SW480 (cell line): Measurements from ENCODE around the gene ZNF654.
"Not testable (repeated sequence)": the region's sequence is repeated elsewhere in the genome, so short reads cannot be mapped to it uniquely, and the experiment has no call there.

Experiments
- DNase-seq: peaks from one replicate; pipeline ENCODE4 v3.0.0-alpha.2; 2016; ENCODE audit warnings: low spot score

Gene ZNF654

GRCh38 chr3:88061746-88062145 lies 2.7 kb downstream of the ZNF654 start:
- no peak for DNase-seq

GRCh38 chr3:88075072-88075471 lies 16.0 kb downstream of the ZNF654 start:
- no peak for DNase-seq

- no peak for DNase-seq
Measured at GRCh38 chr3:88075497-88075896, 16.4 kb downstream of the ZNF654 start.

- no peak for DNase-seq
Measured at GRCh38 chr3:88076712-88077111, 17.7 kb downstream of the ZNF654 start.

GRCh38 chr3:88078932-88079331 lies 19.9 kb downstream of the ZNF654 start:
- DNase-seq: no peak

- no peak for DNase-seq
Measured at GRCh38 chr3:88082854-88083253, 23.8 kb downstream of the ZNF654 start.

- no peak for DNase-seq
Measured at GRCh38 chr3:88084097-88084501, 25.0 kb downstream of the ZNF654 start.

- no peak for DNase-seq
Measured at GRCh38 chr3:88090681-88091080, 31.6 kb downstream of the ZNF654 start.

GRCh38 chr3:88092270-88092669 lies 33.2 kb downstream of the ZNF654 start:
- DNase-seq: no peak

- DNase-seq: no peak
Measured at GRCh38 chr3:88093266-88093665, 34.2 kb downstream of the ZNF654 start.

- DNase-seq: no peak
Measured at GRCh38 chr3:88101142-88101541, 42.1 kb downstream of the ZNF654 start.

- no peak for DNase-seq
Measured at GRCh38 chr3:88105325-88105724, 46.3 kb downstream of the ZNF654 start.

- DNase-seq: no peak
Measured at GRCh38 chr3:88112289-88112688, 53.2 kb downstream of the ZNF654 start.

- peak; percentile 55 for DNase-seq
Measured at GRCh38 chr3:88113311-88114162, 54.5 kb downstream of the ZNF654 start.

GRCh38 chr3:88114878-88115549 lies 56.0 kb downstream of the ZNF654 start:
- no peak for DNase-seq

GRCh38 chr3:88117683-88118082 lies 58.6 kb downstream of the ZNF654 start:
- DNase-seq: no peak

- DNase-seq: not testable (repeated sequence)
Measured at GRCh38 chr3:88118603-88119002, 59.5 kb downstream of the ZNF654 start.

GRCh38 chr3:88123526-88123925 lies 64.5 kb downstream of the ZNF654 start:
- no peak for DNase-seq

GRCh38 chr3:88131695-88132094 lies 72.6 kb downstream of the ZNF654 start:
- DNase-seq: no peak

- no peak for DNase-seq
Measured at GRCh38 chr3:88132894-88133293, 73.8 kb downstream of the ZNF654 start.

GRCh38 chr3:88133711-88134263 lies 74.7 kb downstream of the ZNF654 start:
- no peak for DNase-seq

GRCh38 chr3:88137836-88138235 lies 78.8 kb downstream of the ZNF654 start:
- no peak for DNase-seq

- DNase-seq: no peak
Measured at GRCh38 chr3:88141458-88142083, 82.5 kb downstream of the ZNF654 start.
